GM18861 (cell line): ENCODE results near the gene STK32B.
"Not testable (repeated sequence)": the region's sequence is repeated elsewhere in the genome, so short reads cannot be mapped to it uniquely, and the experiment has no call there.

Source experiments
- ATAC-seq: cut with Tn5 transposase; IDR thresholded peaks from one replicate; pipeline ENCODE4 v1.9.1; 2021; ENCODE audit not compliant: unreplicated experiment

Gene STK32B

GRCh38 chr4:5051278-5052203, at the start of gene STK32B:
STK32B (plus strand) TSS chr4:5051480.
- no peak for ATAC-seq

DNA sequence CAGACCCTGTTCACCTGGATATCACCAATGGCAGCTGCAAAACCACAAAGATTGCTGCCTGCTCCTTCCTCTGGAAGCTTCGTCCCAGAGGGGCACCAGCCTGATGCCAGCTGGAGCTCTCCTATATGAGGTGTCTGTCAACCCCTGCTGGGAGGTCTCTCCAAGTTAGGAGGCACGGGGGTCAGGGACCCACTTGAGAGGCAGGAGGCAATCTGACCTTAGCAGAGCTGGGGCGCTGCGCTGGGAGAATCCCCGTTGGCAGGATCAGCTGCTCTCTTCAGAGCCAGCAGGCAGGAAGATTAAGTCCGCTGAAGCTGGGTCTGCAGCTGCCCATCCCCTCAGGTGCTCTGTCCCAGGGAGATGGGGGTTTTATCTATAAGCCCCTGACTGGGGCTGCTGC, 49.6 kb upstream of the STK32B start:
- not testable (repeated sequence) for ATAC-seq

DNA sequence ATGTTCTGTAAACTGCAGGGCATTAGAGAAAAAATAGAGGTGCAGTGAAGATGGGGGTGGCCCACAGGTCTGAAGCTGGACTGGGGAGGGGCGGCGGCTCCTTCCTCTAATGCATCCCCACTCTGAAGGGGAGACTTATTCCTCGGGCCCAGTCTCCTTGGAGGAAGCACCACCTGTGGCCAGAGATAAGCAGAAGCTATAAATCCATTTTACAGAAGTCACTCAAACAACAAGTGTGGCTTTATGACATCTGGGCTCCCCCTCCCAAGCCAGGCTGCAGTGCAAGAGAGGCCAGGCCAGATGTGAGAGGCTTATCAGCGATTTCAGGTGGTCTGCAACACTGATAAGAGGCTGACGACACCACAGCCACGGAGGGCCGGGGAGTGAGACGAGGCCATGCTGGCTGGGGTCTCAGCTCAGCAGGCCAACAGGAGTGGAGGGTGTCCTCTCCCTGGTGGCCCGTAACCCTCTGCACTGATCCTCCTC, 47.9 kb upstream of the STK32B start:
- ATAC-seq = no peak

GRCh38 chr4:5003918-5004317, 47.4 kb upstream of the STK32B start:
- no peak for ATAC-seq

DNA sequence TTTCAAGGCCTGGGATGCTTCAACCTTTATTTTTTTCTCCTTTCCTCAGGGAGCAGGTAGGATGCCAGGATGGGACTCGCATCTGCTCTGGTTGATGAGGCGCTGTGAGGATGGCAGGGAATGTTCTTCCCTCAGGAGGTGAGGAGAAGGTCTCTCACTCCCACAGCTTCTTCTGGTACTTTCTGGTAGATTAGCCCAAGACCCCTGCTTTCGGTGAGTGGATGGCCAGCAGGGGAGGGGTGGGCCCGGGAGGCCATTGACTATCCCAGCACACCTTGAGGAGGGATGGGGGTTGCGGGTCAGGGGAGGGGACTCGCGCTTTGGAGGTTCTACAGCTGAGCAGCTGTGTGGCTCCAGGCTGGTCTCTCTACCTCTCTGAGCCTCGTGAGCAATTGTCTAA, 46.8 kb upstream of the STK32B start:
- ATAC-seq = no peak

- not testable (repeated sequence) for ATAC-seq
Observed at GRCh38 chr4:5006932-5007331, 44.3 kb upstream of the STK32B start.

GRCh38 chr4:5009796-5010195, 41.5 kb upstream of the STK32B start:
- ATAC-seq = no peak

GRCh38 chr4:5010984-5011383, 40.3 kb upstream of the STK32B start:
- ATAC-seq = no peak

DNA sequence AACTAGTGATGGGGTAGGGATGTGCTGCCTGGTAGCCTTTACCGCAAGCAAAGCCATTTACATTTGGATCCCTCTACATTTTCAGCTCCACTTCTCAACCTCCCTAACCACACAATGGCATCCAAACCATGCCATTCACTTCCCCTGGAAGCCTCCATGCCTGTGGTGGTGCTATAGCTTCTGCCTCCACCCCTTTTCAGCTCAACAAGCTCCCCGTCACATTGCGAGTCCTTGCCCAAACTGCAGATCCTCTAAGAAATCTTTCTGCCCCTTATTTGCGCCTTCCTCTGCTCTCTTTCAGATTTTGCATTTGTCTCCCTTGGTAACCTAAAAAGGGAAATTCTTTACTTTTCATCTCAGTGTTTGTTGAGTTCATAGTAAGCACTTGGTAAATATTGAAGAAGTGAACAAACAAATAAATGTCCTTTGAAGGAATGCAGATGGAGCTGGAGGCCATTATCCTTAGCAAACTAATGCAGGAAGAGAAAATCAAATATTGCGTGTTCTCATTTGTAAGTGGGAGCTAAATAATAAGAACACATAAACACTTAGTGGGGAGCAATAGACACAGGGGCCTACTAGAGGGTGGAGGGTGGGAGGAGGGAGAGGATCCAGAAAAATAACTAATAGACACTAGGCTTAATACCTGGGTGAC, 38.9 kb upstream of the STK32B start:
- ATAC-seq = no peak

DNA sequence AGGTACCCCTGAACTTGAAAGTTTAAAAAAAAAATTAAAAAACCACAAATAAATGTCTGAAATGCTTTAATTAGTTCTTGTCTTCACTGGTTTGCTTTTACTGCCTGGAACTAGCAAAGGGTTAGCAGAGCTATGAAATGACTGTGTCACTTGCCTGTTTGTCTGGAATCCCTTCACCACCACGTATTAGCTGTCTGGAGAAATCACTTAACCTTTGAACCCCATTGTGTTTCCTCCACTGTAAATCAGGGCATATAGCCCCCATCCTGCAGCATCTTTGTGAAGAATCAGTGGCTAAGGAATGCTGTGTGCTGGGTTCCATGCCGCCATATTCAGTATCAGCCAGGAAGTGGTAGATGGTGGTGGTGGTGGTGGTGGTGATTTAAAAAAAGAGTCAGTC, 38.3 kb upstream of the STK32B start:
- ATAC-seq = no peak

- no peak for ATAC-seq
Observed at GRCh38 chr4:5014007-5014682, 37.1 kb upstream of the STK32B start.

DNA sequence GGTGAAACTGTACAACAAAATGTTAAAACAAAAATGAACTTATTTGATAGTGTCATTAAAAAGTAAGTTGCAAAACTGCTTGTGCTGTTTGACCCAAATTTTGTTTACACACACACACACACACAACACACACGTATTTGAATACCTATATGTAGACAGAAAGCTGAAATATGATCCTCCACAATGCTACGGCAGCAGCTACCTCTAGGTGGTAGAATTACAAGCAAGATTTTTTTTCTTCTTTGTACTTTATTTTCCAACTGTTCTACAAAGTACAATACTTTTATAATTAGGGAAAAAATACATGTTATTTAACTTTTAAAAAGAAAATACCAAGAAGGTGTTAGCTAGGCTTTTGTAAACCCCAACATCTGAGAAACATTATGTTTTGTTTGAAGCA, 33.2 kb upstream of the STK32B start:
- ATAC-seq = no peak

- ATAC-seq = no peak
Observed at GRCh38 chr4:5018603-5019002, 32.7 kb upstream of the STK32B start.

DNA sequence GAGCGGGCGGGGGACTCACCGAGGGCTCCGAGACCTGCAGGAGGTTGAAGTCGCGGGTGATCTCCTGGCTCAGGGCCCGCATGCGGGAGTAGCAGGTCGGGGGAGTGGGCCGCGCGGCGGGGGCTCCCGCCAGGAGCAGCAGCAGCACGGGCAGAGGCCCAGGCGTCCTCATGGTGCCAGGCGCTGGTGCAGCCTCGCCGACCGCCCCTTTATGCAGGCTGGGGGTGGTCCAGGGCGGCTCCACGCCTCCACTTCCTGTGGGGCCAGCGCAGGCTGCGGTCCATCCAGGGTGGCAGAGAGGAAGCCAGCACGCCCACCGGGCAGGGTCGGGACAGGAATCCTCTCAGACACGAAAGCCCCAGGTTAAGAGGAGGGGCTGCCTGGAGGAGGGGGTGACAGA, 32.0 kb upstream of the STK32B start, which contains the start of gene CYTL1:
TSS of gene CYTL1 (minus strand) at position 185 of the 400 bp plus-strand sequence. CDS start at position 172, 13 bp downstream.
- no peak for ATAC-seq

DNA sequence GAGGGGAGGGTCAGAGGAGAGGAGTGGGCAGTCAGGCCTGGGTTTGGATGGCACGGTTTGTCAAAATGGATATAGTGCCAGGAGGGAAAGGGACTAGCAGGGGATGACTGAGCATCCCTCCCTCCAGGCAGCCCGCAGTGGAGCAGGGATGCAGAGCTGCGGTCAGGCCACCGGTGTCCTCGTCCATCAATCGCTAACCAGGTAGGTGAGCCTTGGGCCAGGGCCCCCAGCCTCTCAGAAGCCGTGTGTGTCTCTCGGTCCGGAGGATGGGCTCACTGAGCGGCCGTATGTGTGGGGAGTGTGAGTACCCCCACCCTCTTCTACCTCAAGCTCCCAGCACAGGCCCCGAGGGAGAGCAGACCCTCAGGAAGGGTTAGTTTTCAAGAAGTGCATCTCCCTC, 31.5 kb upstream of the STK32B start:
- ATAC-seq = no peak

DNA sequence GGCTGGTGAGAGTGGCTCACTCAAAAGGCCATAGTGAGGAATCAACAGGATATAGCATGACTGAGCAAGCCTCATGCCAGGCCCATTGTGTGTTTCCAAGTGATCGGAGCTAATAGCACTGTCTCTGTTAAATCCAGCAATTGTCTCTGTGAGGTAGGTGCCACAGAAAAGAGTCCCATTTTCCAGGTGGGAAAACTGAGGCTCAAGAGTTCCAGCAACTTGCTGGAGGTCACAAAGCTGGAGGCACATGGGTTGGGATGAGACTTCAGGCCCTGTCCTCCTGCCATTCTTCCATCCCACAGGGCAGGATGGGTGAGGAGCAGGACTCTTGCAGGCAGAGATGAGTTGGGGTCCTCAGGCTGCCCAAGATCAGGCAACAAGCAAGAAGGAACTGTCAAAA, 30.9 kb upstream of the STK32B start:
- ATAC-seq = no peak

- ATAC-seq = no peak
Observed at GRCh38 chr4:5021546-5021945, 29.7 kb upstream of the STK32B start.

DNA sequence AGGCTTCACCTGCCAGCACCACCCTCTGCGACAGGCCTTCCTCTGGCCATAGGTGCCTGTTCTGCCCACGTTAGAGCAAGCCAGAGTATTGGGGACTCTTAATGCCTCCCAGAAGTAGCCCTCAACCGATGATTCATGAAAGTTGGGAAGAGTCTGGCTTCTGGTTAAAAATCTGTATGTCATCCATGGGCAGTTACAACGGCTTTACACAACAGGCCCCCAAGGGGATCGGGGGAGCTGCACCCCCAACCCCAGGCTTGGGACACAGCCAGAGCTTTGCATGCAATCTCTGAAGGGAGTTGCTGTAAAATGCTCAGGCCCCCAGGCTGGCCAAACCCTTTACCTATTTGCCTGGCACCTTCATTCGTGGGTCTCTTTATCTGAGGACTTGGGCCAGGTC, 26.6 kb upstream of the STK32B start:
- no peak for ATAC-seq

GRCh38 chr4:5026371-5026770, 24.9 kb upstream of the STK32B start:
- ATAC-seq = no peak

DNA sequence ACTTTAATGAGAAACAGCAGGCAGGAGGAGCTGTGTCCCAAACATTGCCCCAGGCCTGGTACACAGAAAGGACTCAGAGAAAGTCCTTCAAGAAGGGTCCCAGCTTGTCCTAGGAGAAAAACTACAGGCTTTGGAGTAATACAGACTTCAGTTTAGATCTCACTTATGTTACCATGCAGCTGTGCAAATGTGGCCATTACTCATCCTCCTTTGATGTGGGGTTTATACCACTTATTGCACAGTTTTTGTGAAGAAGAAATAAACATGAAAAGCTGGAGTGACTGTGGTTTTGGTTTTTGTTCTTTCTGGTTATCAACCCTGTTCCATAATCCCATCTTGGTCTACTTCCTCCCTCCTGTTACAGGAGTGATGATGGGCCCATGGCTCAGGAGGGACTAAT, 23.9 kb upstream of the STK32B start:
- ATAC-seq = no peak

- ATAC-seq = no peak
Observed at GRCh38 chr4:5028480-5028879, 22.8 kb upstream of the STK32B start.

- no peak for ATAC-seq
Observed at GRCh38 chr4:5029447-5029846, 21.8 kb upstream of the STK32B start.
